GM12878 (cell line): ENCODE data around the gene HNRNPF. TPM values are rescaled to one million over a fixed set of nuclear protein-coding genes. Genes with fewer than 3 reads are reported as not detected.
A peak's percentile ranks its signal among the peaks of the same experiment; 100 is the strongest.

Experiments
- ATAC-seq: fragments of 200-7000 bp; cut with Tn5 transposase; 3 replicates; pipeline ENCODE4 v1.9.1; 2020; ENCODE audit warnings: mild to moderate bottlenecking, moderate library complexity
- BruUV-seq: library from RNA; stranded (reverse); fragments of 400-500 nt; replicated peaks from 2 replicates; lab custom pipeline; 2021; lab: Mats Ljungman, UMichigan
- CTCF ChIA-PET: fragments of 300-600 bp; sonication (Branson Sonifier 250); formaldehyde crosslinking; extraction: SDS; loops from one replicate; lab custom pipeline; 2021; ENCODE audit warnings: inconsistent platforms; lab: Yijun Ruan, JAX
- POLR2A ChIA-PET: fragments of 350-600 bp; formaldehyde crosslinking; extraction: SDS; loops from one replicate; lab custom pipeline; 2021; ENCODE audit warnings: inconsistent platforms; lab: Charles Lee
- RAD21 ChIA-PET: fragments of 300-600 bp; sonication (Branson Sonifier 250); formaldehyde crosslinking; loops from one replicate; lab custom pipeline; 2023; ENCODE audit warnings: antibody characterized with exemption; ENCODE audit not compliant: unreplicated experiment; lab: Charles Lee
- SMC1A ChIA-PET: fragments of 300-600 bp; sonication (Branson Sonifier 250); formaldehyde crosslinking; loops from one replicate; lab custom pipeline; 2023; ENCODE audit not compliant: unreplicated experiment, uncharacterized antibody; lab: Charles Lee
- DNase-seq: peaks from one replicate; pipeline ENCODE4 v3.0.0-alpha.2; 2011; ENCODE audit warnings: low read depth, low spot score
- FAIRE-seq: peaks from 3 replicates; lab custom pipeline; 2011; peaks lifted over from hg19 to GRCh38; lab: Jason Lieb, UNC
- H2AFZ ChIP-seq: 2 replicates; pipeline ENCODE4 v1.6.0; 2011; ENCODE audit warnings: low read depth, low read length, control low read depth; ENCODE audit not compliant: control insufficient read depth
- H3K27ac ChIP-seq: 2 replicates; pipeline ENCODE4 v1.5.1; 2011; ENCODE audit warnings: control low read depth; ENCODE audit not compliant: control insufficient read depth, insufficient read depth
- H3K27me3 ChIP-seq, 2 experiments: replicated peaks in 1 of 2; 2 replicates each; pipeline versions ENCODE4 v1.6.0 to v1.6.1; 2011; ENCODE audit warnings: low read length in 1 of 2; ENCODE audit not compliant: control insufficient read depth in 2 of 2, insufficient read depth in 2 of 2
- H3K36me3 ChIP-seq, 2 experiments: 2 replicates each; pipeline ENCODE4 v1.5.1; 2011; ENCODE audit warnings: low read length in 1 of 2; ENCODE audit not compliant: control insufficient read depth in 2 of 2, insufficient read depth in 2 of 2
- H3K4me1 ChIP-seq: 2 replicates; pipeline ENCODE4 v1.6.1; 2011; ENCODE audit warnings: mild to moderate bottlenecking, low read length, moderate library complexity, mixed read lengths; ENCODE audit not compliant: control insufficient read depth, insufficient read depth
- H3K4me2 ChIP-seq: 2 replicates; pipeline ENCODE4 v1.6.0; 2011; ENCODE audit warnings: control low read depth; ENCODE audit not compliant: control insufficient read depth, insufficient read depth
- H3K4me3 ChIP-seq: fragments of 200-600 bp; sonication (generic); 2 replicates; pipeline ENCODE4 v1.5.1; 2016
- H3K79me2 ChIP-seq: 2 replicates; pipeline ENCODE4 v1.6.0; 2011; ENCODE audit warnings: low read length; ENCODE audit not compliant: control insufficient read depth, insufficient read depth
- H3K9ac ChIP-seq: 2 replicates; pipeline ENCODE4 v1.8.0; 2011; ENCODE audit warnings: low read length, control low read depth, mixed read lengths; ENCODE audit not compliant: control insufficient read depth, insufficient read depth
- H3K9me3 ChIP-seq: replicated peaks from 3 replicates; pipeline ENCODE4 v1.5.1; 2011; ENCODE audit warnings: mild to moderate bottlenecking, low read length; ENCODE audit not compliant: control insufficient read depth, insufficient read depth
- H4K20me1 ChIP-seq: 2 replicates; pipeline ENCODE4 v1.6.0; 2011; ENCODE audit not compliant: control insufficient read depth, insufficient read depth
- ATF3 ChIP-seq: IDR thresholded peaks from 2 replicates; pipeline ENCODE4 v1.6.1; 2011; ENCODE audit warnings: low read depth, mild to moderate bottlenecking, low read length, moderate library complexity, borderline replicate concordance; ENCODE audit errors: extremely low read depth
- E2F4 ChIP-seq: IDR thresholded peaks from 2 replicates; pipeline ENCODE4 v1.6.1; 2012; ENCODE audit warnings: low read depth, low read length, improper control_type of control experiment
- FOS ChIP-seq: IDR thresholded peaks from 3 replicates; pipeline ENCODE4 v1.6.1; 2011; ENCODE audit warnings: borderline replicate concordance; ENCODE audit not compliant: insufficient read length; ENCODE audit errors: extremely low read depth
- FOXK2 ChIP-seq: fragments of 450-650 bp; IDR thresholded peaks from 2 replicates; pipeline ENCODE4 v1.6.1; 2017; ENCODE audit warnings: mild to moderate bottlenecking, moderate library complexity
- IKZF2 ChIP-seq, 2 experiments: fragments of 450-650 bp; IDR thresholded peaks; 2 replicates each; pipeline ENCODE4 v1.6.1; 2017; ENCODE audit warnings: mild to moderate bottlenecking in 2 of 2, moderate library complexity in 2 of 2
- PBX3 ChIP-seq: IDR thresholded peaks from 2 replicates; pipeline ENCODE4 v1.6.1; 2011; ENCODE audit warnings: mild to moderate bottlenecking, low read depth, low read length, moderate library complexity; ENCODE audit not compliant: insufficient replicate concordance
- RFX5 ChIP-seq: IDR thresholded peaks from 2 replicates; pipeline ENCODE4 v1.6.1; 2011; ENCODE audit warnings: low read depth, low read length, improper control_type of control experiment
- SKIL ChIP-seq: fragments of 450-650 bp; IDR thresholded peaks from 2 replicates; pipeline ENCODE4 v1.6.1; 2017; ENCODE audit warnings: mild to moderate bottlenecking, low read depth, inconsistent platforms; ENCODE audit not compliant: poor library complexity, severe bottlenecking
- SUZ12 ChIP-seq: fragments of 200-600 bp; sonication (generic); IDR thresholded peaks from one replicate; pipeline ENCODE4 v1.6.1; 2018; ENCODE audit warnings: antibody characterized with exemption, mild to moderate bottlenecking; ENCODE audit not compliant: unreplicated experiment
- ZBTB40 ChIP-seq: fragments of 450-650 bp; IDR thresholded peaks from 2 replicates; pipeline ENCODE4 v1.6.1; 2016; ENCODE audit warnings: mild to moderate bottlenecking, moderate library complexity, borderline replicate concordance
- WGBS: methylation state at CpG from one replicate; pipeline ENCODE4 v1.1.6; 2016; ENCODE audit warnings: low lambda C conversion rate; ENCODE audit not compliant: insufficient replicate concordance, insufficient coverage; ENCODE audit errors: missing lambda C conversion rate; 5-methylcytosine and 5-hydroxymethylcytosine counted together
- in situ Hi-C: fragments of 300-500 bp; cut with MboI; formaldehyde crosslinking; loops from 9 replicates; pipeline ENCODE4 v1.14.3; 2018; ENCODE audit warnings: mixed read lengths
- intact Hi-C: fragments of 100-400 bp; cut with micrococcal nuclease; formaldehyde crosslinking; loops from one replicate; pipeline ENCODE4 v1.14.2; 2022; ENCODE audit not compliant: unreplicated experiment
- polyA plus RNA-seq, 11 experiments: library from polyadenylated mRNA; depleted of rRNA in 4 of 11; unstranded in 6 of 11; stranded (reverse) in 5 of 11; fragments of >200 nt; fragmentation: Nextera tagmentation in 4 of 11; fragmentation: Illumina TruSeq in 1 of 11; extraction: Ambion mirVana in 4 of 11; extraction: Trizol in 1 of 11; gene quantifications; 1 replicate in 1 of 11; 2 replicates in 10 of 11; pipeline versions ENCODE4 v1.2.1 to v1.2.3, GENCODE V29; 2011 to 2016; ENCODE audit warnings: inconsistent platforms in 2 of 11, missing spikeins in 2 of 11, low read depth in 1 of 11
- total RNA-seq, 4 experiments: library from RNA; depleted of rRNA in 3 of 4; stranded (reverse); fragments of >200 nt in 3 of 4; fragmentation: Illumina TruSeq in 1 of 4; extraction: Trizol in 1 of 4; gene quantifications; 2 replicates each; pipeline versions ENCODE4 v1.2.1 to v1.2.3, GENCODE V29; 2013 to 2021

Gene HNRNPF
- total and polyA plus RNA-seq, 10 of the 15 experiments (the other 5 are each of a cell fraction or from before 2014, with no cell fraction given) = 156 to 373 (median 293) TPM

- intact Hi-C loops (loop anchor here (1.0 to 5.0 kb wide), 4 partner anchors 9 to 272 kb away; partner anchors contain the start of genes CSGALNACT2 and ZNF487), in situ Hi-C loops (loop anchor here (10.0 to 25.0 kb wide), 4 partner anchors 272 to 1555 kb away; partner anchors contain the start of genes CSGALNACT2 and ZNF33B)
- no peaks in the 10 kb centered on the region for H3K36me3 ChIP-seq
- peaks cover 52% of the 10 kb centered on the region for H3K79me2 ChIP-seq
- peak overlapping the region; percentile 85 for H2AFZ ChIP-seq
- under 1% methylated on average over 44 of the region's 46 CpGs for WGBS
- no peaks in the 10 kb centered on the region for H3K9me3 ChIP-seq
- no peaks in the 10 kb centered on the region for H3K4me1 ChIP-seq
- no peak for DNase-seq
- ATAC-seq = peak; percentile 45
- ChIA-PET CTCF (interaction anchor here (0.6 to 1.0 kb wide), 3 partner anchors 9 to 205 kb away, joined by 3 read pairs; no protein-coding TSS in a partner anchor), RAD21 (interaction anchor here (1.0 to 1.4 kb wide), 2 partner anchors 10 to 14 kb away, joined by 3 to 5 read pairs; no protein-coding TSS in a partner anchor), SMC1A (interaction anchor here (0.9 to 2.3 kb wide), 2 partner anchors 9 to 10 kb away, joined by 3 to 9 read pairs; no protein-coding TSS in a partner anchor), POLR2A (interaction anchor here (0.6 to 1.7 kb wide), 6 partner anchors 9 to 198 kb away, joined by 3 to 10 read pairs (median 4); no protein-coding TSS in a partner anchor)
- FAIRE-seq = peak; percentile 74
- H4K20me1 ChIP-seq = 0 out of 2 replicates have a peak, but pooled peaks cover 4% of the 10 kb centered on the region
- peak overlapping the region; percentile 95 for H3K27ac ChIP-seq
- H3K9ac ChIP-seq = peak overlapping the region; percentile 92
- H3K4me3 ChIP-seq = peak overlapping the region; percentile 98
- TSS peak; percentile 91 for BruUV-seq
- no peaks in the 10 kb centered on the region for H3K27me3 ChIP-seq
- peak overlapping the region; percentile 91 for H3K4me2 ChIP-seq
- TF ChIP-seq E2F4 = no peak
- no peak for TF ChIP-seq RFX5
- no peak for TF ChIP-seq ZBTB40
- peak; percentile 64 to 70 for TF ChIP-seq IKZF2 (IDR thresholded peaks at IDR 0.05)
- no peak for TF ChIP-seq SUZ12
- no peak for TF ChIP-seq PBX3
- no peak for TF ChIP-seq FOXK2
- peak; percentile 58 for TF ChIP-seq SKIL
- no peak for TF ChIP-seq FOS
- TF ChIP-seq ATF3 = no peak
Observed at GRCh38 chr10:43409385-43410109, 561 bp upstream of the HNRNPF start.
